Measurements from ENCODE around the gene GTPBP8. TPM values are rescaled to one million over a fixed set of nuclear protein-coding genes. Genes with fewer than 3 reads are reported as not detected.
"Not testable (repeated sequence)": the region's sequence is repeated elsewhere in the genome, so short reads cannot be mapped to it uniquely, and the experiment has no call there.

Gene GTPBP8
- total RNA-seq, 1 donor from 2014 or later, result 14.4 TPM

GRCh38 chr3:113040231-113040630 is 49.4 kb downstream of the GTPBP8 start:
- ATAC-seq (no peak), DNase-seq (no peak)
- H3K36me3 ChIP-seq, result no peaks in the 10 kb centered on the region
- intact Hi-C loops (cut with DNase I), result no loop called here
- TF ChIP-seq CTCF (IDR thresholded peaks at IDR 0.05), result no peak
- H3K9me3 ChIP-seq, result no peaks in the 10 kb centered on the region
- H3K4me3 ChIP-seq, result no peak overlapping the region
- no peaks in the 10 kb centered on the region for H3K4me1 ChIP-seq
- H3K27me3 ChIP-seq (ENCODE audit: low read depth), result no peaks in the 10 kb centered on the region
- no peak overlapping the region for H3K27ac ChIP-seq

GRCh38 chr3:113043686-113044085 is 52.9 kb downstream of the GTPBP8 start:
- no peak overlapping the region for H3K4me3 ChIP-seq
- no peaks in the 10 kb centered on the region for H3K36me3 ChIP-seq
- no peaks in the 10 kb centered on the region for H3K9me3 ChIP-seq
- no peaks in the 10 kb centered on the region for H3K4me1 ChIP-seq
- intact Hi-C loops (cut with DNase I), result no loop called here
- no peaks in the 10 kb centered on the region for H3K27me3 ChIP-seq (ENCODE audit: low read depth)
- ATAC-seq (no peak), DNase-seq (no peak)
- no peak overlapping the region for H3K27ac ChIP-seq
- no peak for TF ChIP-seq CTCF (IDR thresholded peaks at IDR 0.05)

DNA sequence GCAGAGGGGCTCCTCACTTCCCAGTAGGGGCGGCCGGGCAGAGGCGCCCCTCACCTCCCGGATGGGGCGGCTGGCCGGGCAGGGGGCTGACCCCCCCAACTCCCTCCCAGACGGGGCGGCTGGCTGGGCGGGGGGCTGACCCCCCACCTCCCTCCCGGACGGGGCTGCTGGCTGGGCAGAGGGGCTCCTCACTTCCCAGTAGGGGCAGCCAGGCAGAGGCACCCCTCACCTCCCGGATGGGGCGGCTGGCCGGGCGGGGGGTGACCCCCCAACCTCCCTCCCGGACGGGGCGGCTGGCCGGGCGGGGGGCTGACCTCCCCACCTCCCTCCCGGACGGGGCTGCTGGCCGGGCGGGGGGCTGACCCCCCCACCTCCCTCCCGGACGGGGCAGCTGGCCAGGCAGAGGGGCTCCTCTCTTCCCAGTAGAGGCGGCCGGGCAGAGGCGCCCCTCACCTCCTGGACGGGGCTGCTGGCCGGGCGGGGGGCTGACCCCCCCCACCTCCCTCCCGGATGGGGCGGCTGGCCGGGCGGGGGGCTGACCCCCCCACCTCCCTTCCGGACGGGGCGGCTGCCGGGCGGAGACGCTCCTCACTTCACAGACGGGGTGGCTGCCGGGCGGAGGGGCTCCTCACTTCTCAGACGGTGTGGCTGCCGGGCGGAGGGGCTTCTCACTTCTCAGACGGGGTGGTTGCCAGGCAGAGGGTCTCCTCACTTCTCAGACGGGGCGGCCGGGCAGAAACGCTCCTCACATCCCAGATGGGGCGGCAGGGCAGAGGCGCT is 55.6 kb downstream of the GTPBP8 start:
- DNase-seq; ATAC-seq; H3K36me3 ChIP-seq; intact Hi-C loops (cut with DNase I); H3K27me3 ChIP-seq (ENCODE audit: low read depth); H3K27ac ChIP-seq; H3K4me1 ChIP-seq; H3K9me3 ChIP-seq; H3K4me3 ChIP-seq: not testable (repeated sequence)

- TF ChIP-seq CTCF (IDR thresholded peaks at IDR 0.05), result peak; percentile 96
- Histone ChIP-seq H3K4me1 (peaks cover 36% of the 10 kb centered on the region), H3K9me3 (no peaks in the 10 kb centered on the region), H3K27me3 (ENCODE audit: low read depth) (no peaks in the 10 kb centered on the region), H3K27ac (no peak overlapping the region), H3K36me3 (no peaks in the 10 kb centered on the region), H3K4me3 (no peak overlapping the region)
- ATAC-seq (peak; percentile 90 to 95), DNase-seq (peak; percentile 72)
- intact Hi-C loops (cut with DNase I), result loop anchor here (5.0 kb wide), 1 partner anchor 236 kb away; no protein-coding TSS in a partner anchor
These were observed 60.5 kb downstream of the GTPBP8 start for GRCh38 chr3:113051302-113051711.

Other genes with a start within 250 kb of the GTPBP8 start
- gene CD200R1L, start 144.1 kb upstream of the GTPBP8 start, total RNA-seq, result not detected
- gene CD200R1, start 15.9 kb upstream of the GTPBP8 start, total RNA-seq, result 1.5 TPM
- 10.1 TPM for gene BOC, start 220.6 kb downstream of the GTPBP8 start, total RNA-seq

Measured in lower lobe of right lung (tissue), 2 donors.